ENCODE data around the gene PTPRN2. TPM values are rescaled to one million over a fixed set of nuclear protein-coding genes. Genes with fewer than 3 reads are reported as not detected.

PTPRN2 gene
- total and polyA plus RNA-seq, 2 of the 13 experiments (the other 11 are each of a cell fraction or from before 2014, with no cell fraction given), result 2.5 to 24.2 TPM

DNA sequence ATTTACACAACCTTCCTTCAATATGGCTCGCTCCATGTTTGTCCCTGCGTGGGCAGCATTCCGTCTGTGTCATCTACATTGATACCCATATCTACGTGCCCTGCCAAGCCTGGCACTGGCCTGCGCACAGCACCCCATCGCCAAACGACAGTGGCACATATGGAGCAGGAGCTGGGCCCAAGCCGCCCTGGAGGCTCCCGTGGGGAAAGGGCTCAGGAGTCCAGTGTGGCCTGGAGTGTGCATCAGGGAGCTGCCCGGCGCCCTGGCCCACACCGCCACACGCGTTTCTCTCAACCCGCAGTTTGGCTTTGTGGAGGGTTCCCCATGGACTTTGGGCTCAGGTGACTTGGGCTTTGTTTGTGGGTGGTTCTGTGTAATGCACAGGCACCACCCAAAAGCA, 273.2 kb downstream of the PTPRN2 start:
- H3K9ac ChIP-seq (ENCODE audit: insufficient read depth, low read depth, low read length), result no peak overlapping the region
- in situ Hi-C loops (cut with HindIII; ENCODE audit: extremely low pct_ligation_motif_present, low pct_unique_long_range_greater_than_20kb) (no loop called here), intact Hi-C loops (cut with micrococcal nuclease; ENCODE audit: unreplicated experiment) (no loop called here)
- no peak for DNase-seq (ENCODE audit: low spot score)
- no peak for FAIRE-seq
- no peaks in the 10 kb centered on the region for H3K27me3 ChIP-seq (ENCODE audit: control insufficient read depth in 1 of 2, insufficient read depth in 2 of 2, low read length in 2 of 2)
- no peaks in the 10 kb centered on the region for H3K9me3 ChIP-seq (ENCODE audit: low read length)
- no peak overlapping the region for H3K27ac ChIP-seq (ENCODE audit: extremely low read length, insufficient read depth, low read length)
- POLR2A ChIA-PET, result no interaction called here
- no peak overlapping the region for H2AFZ ChIP-seq (ENCODE audit: low read length)
- TF ChIP-seq ZMYM4 (CRISPR knock-in tag; IDR thresholded peaks at IDR 0.05) (peak; percentile 48), AGO2 (optimal IDR thresholded peaks at IDR 0.05; ENCODE audit: low read depth, low read length) (no peak), BHLHE40 (IDR thresholded peaks at IDR 0.05; ENCODE audit: low read length) (peak; percentile 15; the same call in 1 of the 2 replicates), CBX2 (IDR thresholded peaks at IDR 0.05; ENCODE audit: low read depth, low read length) (no peak), CBX2 (CRISPR knock-in tag; IDR thresholded peaks at IDR 0.05; ENCODE audit: low read depth) (no peak)
- TF ChIP-seq, protein P1, sequence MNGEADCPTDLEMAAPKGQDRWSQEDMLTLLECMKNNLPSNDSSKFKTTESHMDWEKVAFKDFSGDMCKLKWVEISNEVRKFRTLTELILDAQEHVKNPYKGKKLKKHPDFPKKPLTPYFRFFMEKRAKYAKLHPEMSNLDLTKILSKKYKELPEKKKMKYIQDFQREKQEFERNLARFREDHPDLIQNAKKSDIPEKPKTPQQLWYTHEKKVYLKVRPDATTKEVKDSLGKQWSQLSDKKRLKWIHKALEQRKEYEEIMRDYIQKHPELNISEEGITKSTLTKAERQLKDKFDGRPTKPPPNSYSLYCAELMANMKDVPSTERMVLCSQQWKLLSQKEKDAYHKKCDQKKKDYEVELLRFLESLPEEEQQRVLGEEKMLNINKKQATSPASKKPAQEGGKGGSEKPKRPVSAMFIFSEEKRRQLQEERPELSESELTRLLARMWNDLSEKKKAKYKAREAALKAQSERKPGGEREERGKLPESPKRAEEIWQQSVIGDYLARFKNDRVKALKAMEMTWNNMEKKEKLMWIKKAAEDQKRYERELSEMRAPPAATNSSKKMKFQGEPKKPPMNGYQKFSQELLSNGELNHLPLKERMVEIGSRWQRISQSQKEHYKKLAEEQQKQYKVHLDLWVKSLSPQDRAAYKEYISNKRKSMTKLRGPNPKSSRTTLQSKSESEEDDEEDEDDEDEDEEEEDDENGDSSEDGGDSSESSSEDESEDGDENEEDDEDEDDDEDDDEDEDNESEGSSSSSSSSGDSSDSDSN (CRISPR knock-in tag; IDR thresholded peaks at IDR 0.05), result no peak
- TF ChIP-seq, protein P2, sequence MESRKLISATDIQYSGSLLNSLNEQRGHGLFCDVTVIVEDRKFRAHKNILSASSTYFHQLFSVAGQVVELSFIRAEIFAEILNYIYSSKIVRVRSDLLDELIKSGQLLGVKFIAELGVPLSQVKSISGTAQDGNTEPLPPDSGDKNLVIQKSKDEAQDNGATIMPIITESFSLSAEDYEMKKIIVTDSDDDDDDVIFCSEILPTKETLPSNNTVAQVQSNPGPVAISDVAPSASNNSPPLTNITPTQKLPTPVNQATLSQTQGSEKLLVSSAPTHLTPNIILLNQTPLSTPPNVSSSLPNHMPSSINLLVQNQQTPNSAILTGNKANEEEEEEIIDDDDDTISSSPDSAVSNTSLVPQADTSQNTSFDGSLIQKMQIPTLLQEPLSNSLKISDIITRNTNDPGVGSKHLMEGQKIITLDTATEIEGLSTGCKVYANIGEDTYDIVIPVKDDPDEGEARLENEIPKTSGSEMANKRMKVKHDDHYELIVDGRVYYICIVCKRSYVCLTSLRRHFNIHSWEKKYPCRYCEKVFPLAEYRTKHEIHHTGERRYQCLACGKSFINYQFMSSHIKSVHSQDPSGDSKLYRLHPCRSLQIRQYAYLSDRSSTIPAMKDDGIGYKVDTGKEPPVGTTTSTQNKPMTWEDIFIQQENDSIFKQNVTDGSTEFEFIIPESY (CRISPR knock-in tag; IDR thresholded peaks at IDR 0.05), result peak; percentile 90
- H3K4me1 ChIP-seq (ENCODE audit: insufficient read depth, low read length), result no peaks in the 10 kb centered on the region
- no TSS peak for BruUV-seq (replicated peaks)
- no peak overlapping the region for H3K4me3 ChIP-seq (replicated peaks in 1 of 3; ENCODE audit: insufficient read depth in 1 of 3, low read depth in 2 of 3, low read length in 3 of 3)
- H3K36me3 ChIP-seq (replicated peaks in 1 of 2; ENCODE audit: control insufficient read depth in 1 of 2, insufficient read depth in 2 of 2, low read length in 2 of 2), result peaks cover 0 to 1% of the 10 kb centered on the region in 2 experiments; a peak in 1 of 5 replicates
- 82% methylated on average over 7 of the region's 15 CpGs for WGBS (ENCODE audit: low lambda C conversion rate)
- CTCF ChIA-PET (ENCODE audit: low intra/inter-chr PET ratio, low total read pairs), result no interaction called here
- peaks cover 4% of the 10 kb centered on the region; the same call in 1 of the 2 replicates for H4K20me1 ChIP-seq (ENCODE audit: insufficient read depth, low read length)
- ATAC-seq, result peak; percentile 52
- H3K4me2 ChIP-seq (ENCODE audit: low read depth, low read length), result no peak overlapping the region
- no peaks in the 10 kb centered on the region for H3K79me2 ChIP-seq (ENCODE audit: insufficient read depth, low read length)
